Breast epithelium (tissue), 3 donors: Measurements from ENCODE around the gene CLDN1.

Source experiments
- POLR2A ChIP-seq: fragments of 450-650 bp; IDR thresholded peaks from one replicate; pipeline ENCODE4 v1.6.1; 2016; ENCODE audit warnings: antibody characterized with exemption, mild to moderate bottlenecking, moderate library complexity
- POLR2AphosphoS5 ChIP-seq, 3 donors: sonication (generic); formaldehyde crosslinking; IDR thresholded peaks; one replicate each; pipeline ENCODE4 v1.6.1; 2017; ENCODE audit warnings: antibody characterized with exemption in 3 of 3
- TF ChIP-seq, protein P1 (sequence below), 3 donors: fragments of 450-650 bp; IDR thresholded peaks; one replicate each; pipeline ENCODE4 v1.5.1; 2016 to 2017; ENCODE audit warnings: antibody characterized with exemption in 3 of 3, mild to moderate bottlenecking in 3 of 3, moderate library complexity in 3 of 3

DNA sequence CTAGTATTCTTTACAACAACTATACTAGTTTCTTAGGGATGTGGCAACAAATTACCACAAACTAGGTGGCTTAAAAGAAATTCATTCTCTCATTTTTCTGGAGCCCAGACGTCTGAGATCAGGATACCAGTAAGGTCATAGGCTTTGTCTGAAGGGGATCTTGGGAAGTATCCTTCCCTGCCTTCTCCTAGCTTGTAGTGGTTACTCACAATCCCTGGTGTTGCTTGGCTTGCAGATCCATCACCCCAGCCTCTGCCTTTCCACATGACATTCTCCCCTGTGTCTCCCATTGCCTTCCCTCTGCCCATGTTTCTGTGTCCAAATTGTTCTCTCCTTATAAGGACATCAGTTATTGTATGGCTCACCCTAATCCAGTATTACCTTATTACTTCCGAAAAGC lies 24.3 kb upstream of the CLDN1 start:
- TF ChIP-seq, protein P1, sequence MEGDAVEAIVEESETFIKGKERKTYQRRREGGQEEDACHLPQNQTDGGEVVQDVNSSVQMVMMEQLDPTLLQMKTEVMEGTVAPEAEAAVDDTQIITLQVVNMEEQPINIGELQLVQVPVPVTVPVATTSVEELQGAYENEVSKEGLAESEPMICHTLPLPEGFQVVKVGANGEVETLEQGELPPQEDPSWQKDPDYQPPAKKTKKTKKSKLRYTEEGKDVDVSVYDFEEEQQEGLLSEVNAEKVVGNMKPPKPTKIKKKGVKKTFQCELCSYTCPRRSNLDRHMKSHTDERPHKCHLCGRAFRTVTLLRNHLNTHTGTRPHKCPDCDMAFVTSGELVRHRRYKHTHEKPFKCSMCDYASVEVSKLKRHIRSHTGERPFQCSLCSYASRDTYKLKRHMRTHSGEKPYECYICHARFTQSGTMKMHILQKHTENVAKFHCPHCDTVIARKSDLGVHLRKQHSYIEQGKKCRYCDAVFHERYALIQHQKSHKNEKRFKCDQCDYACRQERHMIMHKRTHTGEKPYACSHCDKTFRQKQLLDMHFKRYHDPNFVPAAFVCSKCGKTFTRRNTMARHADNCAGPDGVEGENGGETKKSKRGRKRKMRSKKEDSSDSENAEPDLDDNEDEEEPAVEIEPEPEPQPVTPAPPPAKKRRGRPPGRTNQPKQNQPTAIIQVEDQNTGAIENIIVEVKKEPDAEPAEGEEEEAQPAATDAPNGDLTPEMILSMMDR (IDR thresholded peaks at IDR 0.05), result no peak
- TF ChIP-seq POLR2AphosphoS5 (IDR thresholded peaks at IDR 0.05) (no peak), POLR2A (no peak)
